DND-41 (cell line): ENCODE results near the gene VANGL1.
A peak's percentile ranks its signal among the peaks of the same experiment; 100 is the strongest.

ENCODE experiments used
- ATAC-seq: fragments of 200-7000 bp; cut with Tn5 transposase; 3 replicates; pipeline ENCODE4 v1.9.1; 2021; ENCODE audit warnings: low read depth; ENCODE audit not compliant: insufficient read depth
- DNase-seq: peaks from one replicate; pipeline ENCODE4 v3.0.0-alpha.2; 2020
- H2AFZ ChIP-seq: 2 replicates; pipeline ENCODE4 v1.6.0; 2012; ENCODE audit warnings: low read depth, low read length
- H3K27ac ChIP-seq: 2 replicates; pipeline ENCODE4 v1.5.1; 2012; ENCODE audit warnings: low read length, inconsistent platforms
- H3K27me3 ChIP-seq: fragments of 200-600 bp; sonication (generic); 2 replicates; pipeline ENCODE4 v1.6.0; 2012; ENCODE audit warnings: low read length, mild to moderate bottlenecking, inconsistent platforms; ENCODE audit not compliant: insufficient read depth, poor library complexity
- H3K36me3 ChIP-seq: 2 replicates; pipeline ENCODE4 v1.5.1; 2012; ENCODE audit warnings: low read length, inconsistent platforms; ENCODE audit not compliant: insufficient read depth
- H3K4me1 ChIP-seq: 2 replicates; pipeline ENCODE4 v1.5.1; 2012; ENCODE audit warnings: mild to moderate bottlenecking, low read length; ENCODE audit not compliant: insufficient read depth
- H3K4me2 ChIP-seq: 2 replicates; pipeline ENCODE4 v1.6.0; 2012; ENCODE audit warnings: mild to moderate bottlenecking, moderate library complexity, low read length, inconsistent platforms; ENCODE audit not compliant: insufficient read depth
- H3K4me3 ChIP-seq, 2 experiments: fragments of 200-600 bp in 1 of 2; shearing (Covaris generic) in 1 of 2; 2 replicates each; pipeline ENCODE4 v1.5.1; 2012 to 2016; ENCODE audit warnings: inconsistent platforms in 2 of 2, low read length in 2 of 2, mild to moderate bottlenecking in 2 of 2, low read depth in 1 of 2, moderate library complexity in 1 of 2
- H3K79me2 ChIP-seq: 2 replicates; pipeline ENCODE4 v1.6.0; 2012; ENCODE audit warnings: low read length, inconsistent platforms; ENCODE audit not compliant: insufficient read depth
- H3K9ac ChIP-seq: 2 replicates; pipeline ENCODE4 v1.6.0; 2012; ENCODE audit warnings: low read depth, mild to moderate bottlenecking, inconsistent platforms, low read length, moderate library complexity
- H3K9me3 ChIP-seq: 2 replicates; pipeline ENCODE4 v1.5.1; 2012; ENCODE audit warnings: low read length, moderate library complexity, mild to moderate bottlenecking, inconsistent platforms; ENCODE audit not compliant: insufficient read depth, severe bottlenecking
- H4K20me1 ChIP-seq: 2 replicates; pipeline ENCODE4 v1.6.0; 2012; ENCODE audit warnings: low read length; ENCODE audit not compliant: insufficient read depth
- CTCF ChIP-seq: IDR thresholded peaks from 2 replicates; pipeline ENCODE4 v1.5.1; 2012; ENCODE audit warnings: borderline replicate concordance, low read length, moderate library complexity, mild to moderate bottlenecking; ENCODE audit not compliant: poor library complexity, severe bottlenecking; ENCODE audit errors: extremely low read depth
- EZH2 ChIP-seq: IDR thresholded peaks from 3 replicates; pipeline ENCODE4 v1.6.1; 2012; ENCODE audit warnings: borderline replicate concordance, low read depth, mild to moderate bottlenecking, moderate library complexity, low read length, inconsistent platforms; ENCODE audit not compliant: severe bottlenecking

Gene VANGL1

GRCh38 chr1:115654125-115654524, 12.4 kb downstream of the VANGL1 start:
- H3K9me3 ChIP-seq = no peaks in the 10 kb centered on the region
- ATAC-seq = no peak
- DNase-seq = no peak
- H3K4me2 ChIP-seq = no peak overlapping the region
- H3K4me1 ChIP-seq = peaks cover 35% of the 10 kb centered on the region
- no peak overlapping the region for H3K9ac ChIP-seq
- peaks cover 56% of the 10 kb centered on the region for H3K79me2 ChIP-seq
- peaks cover 26% of the 10 kb centered on the region for H4K20me1 ChIP-seq
- no peak overlapping the region for H3K27ac ChIP-seq
- no peak overlapping the region for H2AFZ ChIP-seq
- H3K27me3 ChIP-seq = no peaks in the 10 kb centered on the region
- TF ChIP-seq CTCF = no peak
- no peak for TF ChIP-seq EZH2
- no peak overlapping the region for H3K4me3 ChIP-seq
- H3K36me3 ChIP-seq = peaks cover 68% of the 10 kb centered on the region

- H3K4me1 ChIP-seq = peaks cover 32% of the 10 kb centered on the region
- no peak overlapping the region for H3K4me2 ChIP-seq
- H3K27me3 ChIP-seq = no peaks in the 10 kb centered on the region
- H3K9me3 ChIP-seq = no peaks in the 10 kb centered on the region
- no peak overlapping the region for H2AFZ ChIP-seq
- H3K4me3 ChIP-seq = no peak overlapping the region
- peaks cover 72% of the 10 kb centered on the region for H3K36me3 ChIP-seq
- DNase-seq (no peak), ATAC-seq (peak; percentile 47)
- H3K27ac ChIP-seq = peak overlapping the region; percentile 35; the same call in 1 of the 2 replicates
- H4K20me1 ChIP-seq = peaks cover 21% of the 10 kb centered on the region
- TF ChIP-seq CTCF (no peak), EZH2 (no peak)
- peaks cover 50% of the 10 kb centered on the region for H3K79me2 ChIP-seq
- H3K9ac ChIP-seq = no peak overlapping the region
Measured at GRCh38 chr1:115654663-115655305, 13.0 kb downstream of the VANGL1 start.

- no peak for DNase-seq
- Histone ChIP-seq H3K4me2 (no peak overlapping the region), H4K20me1 (peaks cover 18% of the 10 kb centered on the region), H3K4me3 (no peak overlapping the region), H3K36me3 (peaks cover 77% of the 10 kb centered on the region), H3K27ac (peak overlapping the region; percentile 36; the same call in 1 of the 2 replicates), H3K4me1 (peaks cover 32% of the 10 kb centered on the region), H3K9ac (no peak overlapping the region), H3K9me3 (no peaks in the 10 kb centered on the region), H2AFZ (no peak overlapping the region), H3K27me3 (no peaks in the 10 kb centered on the region), H3K79me2 (peaks cover 45% of the 10 kb centered on the region)
- TF ChIP-seq EZH2 (no peak), CTCF (no peak)
- peak; percentile 67 for ATAC-seq
Measured at GRCh38 chr1:115655306-115655663, 13.5 kb downstream of the VANGL1 start.
